GM04504 (cell line): Measurements from ENCODE around the gene PPP1R2.
"Not testable (repeated sequence)": the region's sequence is repeated elsewhere in the genome, so short reads cannot be mapped to it uniquely, and the experiment has no call there.

Source experiments
- DNase-seq: peaks from one replicate; pipeline ENCODE4 v3.0.0-alpha.2; 2012; ENCODE audit warnings: low read depth

PPP1R2 gene

GRCh38 chr3:195542698-195543499 is at the start of gene PPP1R2:
Gene PPP1R2 (minus strand): TSS chr3:195543325. CDS start chr3:195543025, 300 bp downstream.
- peak; percentile 83 for DNase-seq

GRCh38 chr3:195591852-195592251 is 48.7 kb upstream of the PPP1R2 start:
- DNase-seq: no peak

GRCh38 chr3:195591220-195591619 is 48.1 kb upstream of the PPP1R2 start:
- DNase-seq: no peak

- DNase-seq: not testable (repeated sequence)
Measured at GRCh38 chr3:195590381-195590780, 47.3 kb upstream of the PPP1R2 start.

GRCh38 chr3:195589796-195590195 is 46.7 kb upstream of the PPP1R2 start:
- not testable (repeated sequence) for DNase-seq

GRCh38 chr3:195587824-195588223 is 44.7 kb upstream of the PPP1R2 start:
- DNase-seq: no peak

GRCh38 chr3:195587406-195587805 is 44.3 kb upstream of the PPP1R2 start:
- no peak for DNase-seq

- DNase-seq: no peak
Measured at GRCh38 chr3:195584543-195584870, 41.4 kb upstream of the PPP1R2 start.

- DNase-seq: no peak
Measured at GRCh38 chr3:195583831-195584542, 40.9 kb upstream of the PPP1R2 start, which contains the start of gene APOD. Gene APOD (minus strand): TSS chr3:195583940. CDS start chr3:195579461, 4,479 bp downstream.

- DNase-seq: no peak
Measured at GRCh38 chr3:195582947-195583346, 39.8 kb upstream of the PPP1R2 start.

- DNase-seq: peak; percentile 42
Measured at GRCh38 chr3:195580744-195581443, 37.8 kb upstream of the PPP1R2 start.

- no peak for DNase-seq
Measured at GRCh38 chr3:195579281-195579680, 36.2 kb upstream of the PPP1R2 start.

GRCh38 chr3:195578565-195578964 is 35.4 kb upstream of the PPP1R2 start:
- DNase-seq: no peak

- DNase-seq: no peak
Measured at GRCh38 chr3:195577645-195578177, 34.6 kb upstream of the PPP1R2 start.

- no peak for DNase-seq
Measured at GRCh38 chr3:195574497-195575304, 31.6 kb upstream of the PPP1R2 start.

GRCh38 chr3:195573611-195574496 is 30.7 kb upstream of the PPP1R2 start:
- no peak for DNase-seq

GRCh38 chr3:195571361-195571760 is 28.2 kb upstream of the PPP1R2 start:
- DNase-seq: no peak

GRCh38 chr3:195570912-195571311 is 27.8 kb upstream of the PPP1R2 start:
- no peak for DNase-seq

- DNase-seq: no peak
Measured at GRCh38 chr3:195570344-195570743, 27.2 kb upstream of the PPP1R2 start.

- no peak for DNase-seq
Measured at GRCh38 chr3:195568630-195569029, 25.5 kb upstream of the PPP1R2 start.

GRCh38 chr3:195566797-195567196 is 23.7 kb upstream of the PPP1R2 start:
- no peak for DNase-seq
